Dedifferentiated amniotic fluid mesenchymal stem cell (primary cell): ENCODE measurements around the gene FN3K.

Experiments used
- DNase-seq: peaks from one replicate; pipeline ENCODE4 v3.0.0-alpha.2; 2016; ENCODE audit errors: extremely low spot score

The FN3K gene

GRCh38 chr17:82734987-82735866 is at the start of gene FN3K:
Gene FN3K, plus strand, starts transcription at chr17:82735615. Its CDS starts 22 bp downstream, at chr17:82735637.
- DNase-seq: no peak

GRCh38 chr17:82686366-82687324 is 48.8 kb upstream of the FN3K start:
- DNase-seq: no peak

GRCh38 chr17:82687375-82687861 is 48.0 kb upstream of the FN3K start:
- DNase-seq: no peak

GRCh38 chr17:82687871-82688270 is 47.5 kb upstream of the FN3K start:
- DNase-seq: no peak

GRCh38 chr17:82689077-82689476 is 46.3 kb upstream of the FN3K start:
- DNase-seq: no peak

- DNase-seq: no peak
Observed at GRCh38 chr17:82690786-82691489, 44.5 kb upstream of the FN3K start.

GRCh38 chr17:82691714-82692113 is 43.7 kb upstream of the FN3K start:
- no peak for DNase-seq

GRCh38 chr17:82692268-82692667 is 43.1 kb upstream of the FN3K start:
- no peak for DNase-seq

GRCh38 chr17:82693168-82693867 is 42.1 kb upstream of the FN3K start:
- no peak for DNase-seq

GRCh38 chr17:82694647-82695046 is 40.8 kb upstream of the FN3K start:
- no peak for DNase-seq

GRCh38 chr17:82696259-82696658 is 39.2 kb upstream of the FN3K start:
- DNase-seq: no peak

- no peak for DNase-seq
Observed at GRCh38 chr17:82696916-82697807, 38.3 kb upstream of the FN3K start.

- no peak for DNase-seq
Observed at GRCh38 chr17:82697808-82698064, 37.7 kb upstream of the FN3K start.

GRCh38 chr17:82698065-82698973 is 37.1 kb upstream of the FN3K start, which contains the start of gene RAB40B:
Gene RAB40B, minus strand, starts transcription at chr17:82698698. Its CDS starts 102 bp downstream, at chr17:82698596.
- DNase-seq: peak; percentile 99

GRCh38 chr17:82698974-82699442 is 36.4 kb upstream of the FN3K start:
- no peak for DNase-seq

- no peak for DNase-seq
Observed at GRCh38 chr17:82699551-82699950, 35.9 kb upstream of the FN3K start.

- DNase-seq: no peak
Observed at GRCh38 chr17:82702231-82702927, 33.0 kb upstream of the FN3K start.

- no peak for DNase-seq
Observed at GRCh38 chr17:82703036-82703745, 32.2 kb upstream of the FN3K start.
